Measurements from ENCODE around the gene KNSTRN. TPM values are rescaled to one million over a fixed set of nuclear protein-coding genes. Genes with fewer than 3 reads are reported as not detected.

The KNSTRN gene
- total RNA-seq, 1 donor from 2014 or later, result 31.1 TPM

DNA sequence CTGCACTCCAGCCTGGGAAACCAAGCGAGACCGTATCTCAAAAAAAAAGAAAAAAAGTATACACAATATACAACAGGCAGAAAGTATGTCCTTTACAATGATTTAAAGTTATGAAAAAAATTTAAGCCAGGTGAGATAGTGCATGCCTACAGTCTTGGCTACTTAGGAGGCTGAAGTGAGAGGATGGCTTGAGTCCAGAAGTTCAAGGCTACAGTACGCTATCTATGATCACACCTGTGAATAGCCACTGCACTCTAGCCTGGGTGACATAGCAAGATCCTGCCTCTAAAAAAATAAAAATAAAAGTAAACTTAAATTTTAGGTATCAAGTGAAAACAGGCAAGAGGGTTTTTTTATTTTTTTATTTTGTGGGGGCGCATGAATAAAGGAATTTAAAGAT is 3.1 kb upstream of the KNSTRN start:
- Mint-ChIP-seq H3K36me3 (no peaks in the 10 kb centered on the region), H3K4me3 (no peak overlapping the region), H3K27me3 (ENCODE audit: low read depth) (no peaks in the 10 kb centered on the region), H3K27ac (no peak overlapping the region), H3K4me1 (peaks cover 13% of the 10 kb centered on the region), H3K9me3 (no peaks in the 10 kb centered on the region)
- no peak for DNase-seq (ENCODE audit: low spot score in 2 of 2, unreplicated experiment in 2 of 2)
- TF ChIP-seq, protein P1, sequence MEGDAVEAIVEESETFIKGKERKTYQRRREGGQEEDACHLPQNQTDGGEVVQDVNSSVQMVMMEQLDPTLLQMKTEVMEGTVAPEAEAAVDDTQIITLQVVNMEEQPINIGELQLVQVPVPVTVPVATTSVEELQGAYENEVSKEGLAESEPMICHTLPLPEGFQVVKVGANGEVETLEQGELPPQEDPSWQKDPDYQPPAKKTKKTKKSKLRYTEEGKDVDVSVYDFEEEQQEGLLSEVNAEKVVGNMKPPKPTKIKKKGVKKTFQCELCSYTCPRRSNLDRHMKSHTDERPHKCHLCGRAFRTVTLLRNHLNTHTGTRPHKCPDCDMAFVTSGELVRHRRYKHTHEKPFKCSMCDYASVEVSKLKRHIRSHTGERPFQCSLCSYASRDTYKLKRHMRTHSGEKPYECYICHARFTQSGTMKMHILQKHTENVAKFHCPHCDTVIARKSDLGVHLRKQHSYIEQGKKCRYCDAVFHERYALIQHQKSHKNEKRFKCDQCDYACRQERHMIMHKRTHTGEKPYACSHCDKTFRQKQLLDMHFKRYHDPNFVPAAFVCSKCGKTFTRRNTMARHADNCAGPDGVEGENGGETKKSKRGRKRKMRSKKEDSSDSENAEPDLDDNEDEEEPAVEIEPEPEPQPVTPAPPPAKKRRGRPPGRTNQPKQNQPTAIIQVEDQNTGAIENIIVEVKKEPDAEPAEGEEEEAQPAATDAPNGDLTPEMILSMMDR (IDR thresholded peaks at IDR 0.05; ENCODE audit: unreplicated experiment), result no peak

DNA sequence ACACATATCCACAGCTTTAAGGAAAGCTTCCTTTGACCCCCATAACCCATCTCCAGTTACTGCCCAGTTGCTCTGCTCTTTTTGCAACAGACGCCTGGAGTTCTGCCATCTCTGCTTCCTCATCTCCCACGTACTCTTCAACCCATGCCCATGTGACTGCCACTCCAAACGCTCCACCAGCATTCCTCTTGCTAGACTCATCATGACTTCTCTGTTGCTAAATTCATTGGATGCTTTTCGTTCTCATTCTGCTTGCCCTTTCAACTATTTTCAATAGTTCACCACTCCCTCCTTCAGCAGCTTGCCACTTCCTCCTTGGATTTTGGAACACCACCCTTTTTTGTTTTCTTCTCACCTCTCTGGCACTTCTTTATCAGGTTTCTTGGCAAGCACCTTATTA is 2.7 kb upstream of the KNSTRN start:
- no peak for DNase-seq (ENCODE audit: low spot score in 2 of 2, unreplicated experiment in 2 of 2)
- TF ChIP-seq, protein P1 (IDR thresholded peaks at IDR 0.05; ENCODE audit: unreplicated experiment), result no peak
- Mint-ChIP-seq H3K27ac (no peak overlapping the region), H3K9me3 (no peaks in the 10 kb centered on the region), H3K27me3 (ENCODE audit: low read depth) (no peaks in the 10 kb centered on the region), H3K4me1 (peaks cover 18% of the 10 kb centered on the region), H3K4me3 (no peak overlapping the region), H3K36me3 (no peaks in the 10 kb centered on the region)

GRCh38 chr15:40380636-40381035 is 1.9 kb upstream of the KNSTRN start:
- TF ChIP-seq, protein P1 (IDR thresholded peaks at IDR 0.05; ENCODE audit: unreplicated experiment), result no peak
- Mint-ChIP-seq H3K27me3 (ENCODE audit: low read depth) (no peaks in the 10 kb centered on the region), H3K4me1 (peaks cover 18% of the 10 kb centered on the region), H3K4me3 (no peak overlapping the region), H3K27ac (no peak overlapping the region), H3K9me3 (no peaks in the 10 kb centered on the region), H3K36me3 (no peaks in the 10 kb centered on the region)
- DNase-seq (ENCODE audit: low spot score in 2 of 2, unreplicated experiment in 2 of 2), result no peak

DNA sequence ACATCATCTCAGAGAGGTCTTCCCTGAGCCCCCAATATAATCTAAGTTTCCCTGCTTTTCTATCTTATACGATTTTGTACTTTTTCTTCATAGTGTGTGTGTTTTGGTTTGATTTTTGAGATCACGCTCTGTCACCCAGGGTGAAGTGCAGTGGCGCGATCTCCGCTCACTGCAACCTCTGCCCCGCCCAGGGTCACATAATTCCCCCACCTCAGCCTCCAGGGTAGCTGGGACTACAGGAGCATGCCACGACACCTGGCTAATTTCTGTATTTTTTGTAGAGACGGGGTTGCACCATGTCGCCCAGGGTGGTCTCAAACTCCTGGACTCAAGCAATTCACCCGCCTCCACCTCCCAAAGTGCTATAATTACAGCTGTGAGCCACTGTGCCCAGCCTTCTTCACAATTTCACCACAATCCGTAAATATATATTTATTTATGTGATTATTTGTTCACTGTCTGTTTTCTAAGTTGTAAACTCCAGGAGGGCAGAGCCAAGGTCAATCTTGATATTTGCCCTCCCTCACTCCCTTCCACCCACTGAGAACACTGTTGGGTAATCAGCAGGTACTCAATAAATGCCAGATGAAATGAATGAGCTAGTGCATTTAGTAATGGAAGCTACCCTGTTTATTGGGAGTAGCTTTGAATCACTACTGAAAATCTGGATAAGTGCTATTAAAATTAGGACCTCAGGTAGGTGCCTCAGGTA is 547 bp upstream of the KNSTRN start:
- peak overlapping the region; percentile 93 for H3K27ac Mint-ChIP-seq
- peaks cover 8% of the 10 kb centered on the region for H3K36me3 Mint-ChIP-seq
- peak overlapping the region; percentile 99 for H3K4me3 Mint-ChIP-seq
- no peak for DNase-seq (ENCODE audit: low spot score in 2 of 2, unreplicated experiment in 2 of 2)
- peaks cover 18% of the 10 kb centered on the region for H3K4me1 Mint-ChIP-seq
- no peaks in the 10 kb centered on the region for H3K9me3 Mint-ChIP-seq
- TF ChIP-seq, protein P1 (IDR thresholded peaks at IDR 0.05; ENCODE audit: unreplicated experiment), result no peak
- H3K27me3 Mint-ChIP-seq (ENCODE audit: low read depth), result no peaks in the 10 kb centered on the region

DNA sequence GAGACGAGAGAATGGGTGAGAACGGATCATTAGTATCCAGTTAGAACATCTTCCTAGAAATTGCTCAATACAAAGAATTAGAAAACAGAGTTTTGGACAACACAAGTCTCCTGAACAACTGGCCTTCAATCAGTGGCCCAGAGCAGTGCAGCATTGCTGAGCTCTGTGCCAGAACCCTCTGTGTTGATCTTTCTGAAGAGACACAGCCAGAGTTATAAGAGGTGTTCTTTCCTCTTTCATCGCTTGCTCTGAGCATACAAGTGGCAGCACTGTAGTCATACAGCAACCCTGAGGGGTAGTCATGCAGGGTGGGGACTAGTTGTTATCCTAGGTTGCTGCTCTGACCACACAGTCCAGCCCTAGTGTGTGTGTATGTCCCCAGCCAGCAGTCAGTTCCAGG is 4.0 kb downstream of the KNSTRN start:
- H3K27me3 Mint-ChIP-seq (ENCODE audit: low read depth), result no peaks in the 10 kb centered on the region
- no peak overlapping the region for H3K4me3 Mint-ChIP-seq
- peaks cover 41% of the 10 kb centered on the region for H3K36me3 Mint-ChIP-seq
- TF ChIP-seq, protein P1 (IDR thresholded peaks at IDR 0.05; ENCODE audit: unreplicated experiment), result no peak
- H3K4me1 Mint-ChIP-seq, result peaks cover 18% of the 10 kb centered on the region
- H3K27ac Mint-ChIP-seq, result no peak overlapping the region
- no peak for DNase-seq (ENCODE audit: low spot score in 2 of 2, unreplicated experiment in 2 of 2)
- no peaks in the 10 kb centered on the region for H3K9me3 Mint-ChIP-seq
